Activated CD4-positive, alpha-beta T cell treated with anti-CD3 and anti-CD28 coated beads for 48 hours (primary cell): Measurements from ENCODE around the gene LTF.

ENCODE experiments used
- DNase-seq: peaks from one replicate; pipeline ENCODE4 v3.0.0-alpha.2; 2020

LTF gene

GRCh38 chr3:46490338-46491084, 25.8 kb upstream of the LTF start:
- DNase-seq: no peak

GRCh38 chr3:46489875-46490274, 25.2 kb upstream of the LTF start:
- DNase-seq: no peak

- DNase-seq: no peak
Measured at GRCh38 chr3:46489381-46489780, 24.7 kb upstream of the LTF start.

DNA sequence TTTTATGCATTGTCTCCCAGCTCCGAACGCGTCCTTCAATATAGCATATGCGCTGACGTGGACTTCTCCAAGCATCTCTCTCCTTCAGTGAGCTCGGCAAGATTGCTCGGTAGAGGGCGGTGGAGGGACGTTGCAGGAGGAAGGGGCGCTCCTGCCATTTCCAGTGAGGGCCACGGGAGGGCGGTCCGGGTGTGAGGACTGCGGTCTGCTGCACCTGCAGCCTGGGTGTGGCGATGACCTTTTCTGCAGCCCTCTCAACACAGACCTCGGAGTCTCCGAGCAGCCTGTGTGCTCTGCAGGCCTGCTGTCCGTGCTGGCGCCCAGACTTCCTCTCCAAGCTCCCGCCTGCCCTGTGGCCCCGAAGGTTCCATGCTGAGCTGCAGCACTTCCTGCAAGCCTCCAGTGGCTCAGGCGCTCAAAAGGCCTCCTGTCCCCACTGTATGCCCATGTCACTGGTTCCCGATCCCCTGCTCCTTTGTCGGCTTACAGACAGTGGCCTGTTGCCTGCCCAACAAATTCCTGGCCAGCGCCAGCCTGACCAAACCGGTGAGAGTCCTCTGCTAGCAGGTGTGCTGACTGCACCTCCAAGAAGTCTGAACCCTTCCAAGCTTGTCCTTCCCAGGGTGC, 24.1 kb upstream of the LTF start:
- DNase-seq: peak; percentile 96

GRCh38 chr3:46485779-46486175, 21.1 kb upstream of the LTF start:
- no peak for DNase-seq

DNA sequence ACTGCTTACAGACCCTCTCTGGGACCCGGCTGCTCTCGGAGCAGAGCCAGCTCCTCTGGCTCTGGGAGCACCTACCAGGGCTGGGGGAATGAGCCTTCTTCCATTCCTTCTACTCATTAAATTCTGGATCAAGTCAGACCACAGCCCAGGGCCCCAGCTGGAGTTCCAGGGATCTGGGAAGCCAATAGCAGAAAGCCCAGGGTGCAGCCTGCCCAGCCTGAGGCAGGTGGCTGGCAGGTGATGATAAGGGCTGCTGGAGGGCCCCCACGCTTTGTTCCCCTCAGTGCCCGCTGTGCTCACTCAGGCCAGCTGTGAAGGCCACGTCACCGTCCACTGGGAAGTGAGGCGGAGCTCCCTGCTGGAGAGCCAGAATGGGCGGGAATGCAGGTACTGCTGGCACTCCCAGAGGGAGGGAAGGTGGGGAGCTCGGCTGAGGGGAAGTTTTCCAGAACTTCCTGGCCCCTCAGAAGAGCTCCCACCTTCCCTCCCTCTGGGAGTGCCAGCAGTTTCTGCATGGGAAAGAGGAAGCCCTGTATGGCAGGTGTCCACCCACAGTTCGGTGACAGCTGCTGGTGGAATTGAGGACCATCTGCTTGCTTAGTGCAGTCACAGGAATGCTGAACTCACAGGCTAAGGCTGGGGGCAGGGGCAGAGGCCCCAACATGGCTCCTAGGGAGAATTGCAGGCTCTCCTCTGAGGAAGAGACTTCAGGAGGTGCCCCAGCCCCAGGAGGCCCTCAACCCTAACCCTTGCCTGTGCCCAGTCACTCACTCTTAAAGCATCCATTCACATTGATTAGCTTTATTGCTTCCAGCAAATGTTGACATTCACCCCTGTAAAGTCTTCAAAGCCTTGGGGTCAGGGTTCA, 20.4 kb upstream of the LTF start:
- no peak for DNase-seq

DNA sequence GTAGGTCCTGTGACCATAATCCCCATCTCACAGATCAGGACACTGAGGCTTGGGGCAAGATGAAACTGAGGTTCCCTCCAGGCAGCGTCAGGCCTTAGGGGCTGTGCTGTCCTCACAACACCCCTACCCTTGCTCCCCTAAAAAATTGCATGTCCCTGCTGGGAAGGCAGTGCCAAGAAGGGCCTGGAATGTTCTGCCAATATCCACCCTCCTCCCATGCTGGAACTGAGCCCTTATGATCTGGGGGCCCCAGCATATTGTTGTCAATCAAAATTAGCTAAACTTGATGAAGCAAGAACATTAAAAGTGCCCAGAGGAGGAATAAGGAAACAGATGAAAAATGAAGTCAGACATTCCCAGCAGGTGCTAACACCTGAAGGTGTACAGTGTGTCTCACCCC, 19.7 kb upstream of the LTF start:
- no peak for DNase-seq

DNA sequence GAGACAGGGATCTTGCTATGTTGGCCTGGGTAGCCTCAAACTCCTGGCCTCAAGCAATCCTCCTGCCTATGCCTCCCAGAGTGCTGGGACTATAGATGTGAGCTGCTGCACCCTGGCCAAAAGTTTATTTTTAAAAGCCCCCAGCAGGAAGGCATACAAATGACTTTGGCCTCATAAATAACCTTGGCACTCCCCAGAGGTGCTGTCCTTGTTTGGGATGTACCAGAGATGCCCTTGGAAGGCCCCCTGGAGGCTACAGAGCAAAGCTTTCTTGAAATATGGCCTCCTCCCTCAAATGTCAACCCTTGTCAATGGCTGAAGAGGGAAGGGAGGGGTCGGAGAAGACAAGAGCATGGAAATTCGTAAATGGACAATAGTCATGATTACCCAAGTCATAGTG, 19.1 kb upstream of the LTF start:
- DNase-seq: no peak

GRCh38 chr3:46482632-46483350, 18.1 kb upstream of the LTF start:
- no peak for DNase-seq

- no peak for DNase-seq
Measured at GRCh38 chr3:46481636-46482035, 16.9 kb upstream of the LTF start.

GRCh38 chr3:46480491-46481195, 15.9 kb upstream of the LTF start:
- no peak for DNase-seq

DNA sequence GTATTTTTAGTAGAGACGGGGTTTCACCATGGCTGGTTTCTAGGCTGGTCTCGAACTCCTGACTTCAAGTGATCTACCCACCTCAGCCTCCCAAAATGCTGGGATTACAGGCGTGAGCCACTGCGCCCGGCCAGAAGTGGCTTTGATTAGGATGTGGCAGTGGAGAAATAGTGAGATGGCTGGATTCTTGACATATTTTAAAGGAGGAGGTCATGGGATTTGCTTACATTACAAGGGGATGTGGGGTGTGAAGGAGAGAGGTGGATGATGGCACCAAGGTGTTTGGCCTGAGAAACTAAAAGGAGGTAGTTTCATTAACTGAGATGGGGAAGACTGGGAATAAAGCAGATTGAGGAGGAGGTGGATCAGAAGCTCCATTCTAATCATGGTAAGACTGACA, 15.0 kb upstream of the LTF start:
- no peak for DNase-seq

DNA sequence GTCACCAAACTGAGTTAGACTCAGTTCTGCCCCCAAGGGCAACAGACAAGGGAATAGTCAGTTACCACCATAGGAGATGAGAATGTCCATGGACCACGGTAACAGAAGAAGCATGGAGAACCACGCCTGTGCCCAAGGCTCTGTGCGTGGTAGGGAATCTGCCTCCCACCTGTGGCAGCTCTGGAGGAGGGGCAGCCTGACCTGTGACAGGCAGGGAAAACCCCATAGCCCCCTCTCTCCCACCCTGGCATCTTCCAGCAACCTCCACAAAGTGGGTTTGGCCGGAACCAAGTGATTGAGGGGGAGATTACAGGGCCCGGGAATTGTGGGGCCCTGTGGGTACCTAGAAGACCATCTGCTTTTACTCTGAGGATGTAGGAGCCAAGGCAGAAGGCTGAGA, 14.3 kb upstream of the LTF start:
- DNase-seq: no peak

DNA sequence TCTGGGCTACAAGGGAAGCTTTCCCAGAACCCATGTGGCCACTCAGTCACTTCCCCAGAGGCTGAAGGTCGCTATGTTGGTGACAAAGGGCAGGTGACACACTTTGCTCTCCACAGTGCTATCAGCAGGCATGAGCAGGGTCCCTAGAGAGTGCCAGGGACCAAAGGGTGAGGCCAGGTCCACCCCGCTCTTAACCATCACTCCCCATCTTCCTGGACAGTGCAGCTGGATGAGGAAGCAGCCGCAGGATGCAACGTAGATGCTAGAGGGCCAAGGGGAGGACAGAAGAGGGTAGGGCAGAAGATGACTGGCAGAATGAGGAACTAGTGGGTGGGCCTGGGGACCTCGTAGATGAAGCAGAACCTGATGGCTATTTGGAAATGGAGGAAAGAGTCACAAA, 13.6 kb upstream of the LTF start:
- no peak for DNase-seq

DNA sequence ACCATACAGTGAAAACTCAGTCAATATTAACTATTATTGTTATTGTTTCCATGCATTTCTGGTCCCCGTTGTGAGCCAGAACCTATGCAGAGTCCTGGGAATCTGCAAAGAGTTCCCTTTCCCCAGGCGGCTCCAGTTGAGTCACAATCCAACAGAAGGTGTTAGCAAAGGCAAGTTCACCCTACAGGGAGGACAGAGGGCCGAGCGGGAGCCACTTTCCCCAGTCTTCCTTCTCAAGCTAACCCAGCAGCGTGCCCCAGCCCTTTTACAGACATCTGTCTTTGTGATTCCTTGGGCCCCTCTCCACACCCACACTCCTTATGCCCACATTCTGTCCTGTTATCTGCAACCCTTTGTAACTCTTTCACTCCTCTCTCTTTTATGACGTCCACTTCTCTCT, 13.1 kb upstream of the LTF start:
- DNase-seq: no peak

- no peak for DNase-seq
Measured at GRCh38 chr3:46477145-46477544, 12.4 kb upstream of the LTF start.

DNA sequence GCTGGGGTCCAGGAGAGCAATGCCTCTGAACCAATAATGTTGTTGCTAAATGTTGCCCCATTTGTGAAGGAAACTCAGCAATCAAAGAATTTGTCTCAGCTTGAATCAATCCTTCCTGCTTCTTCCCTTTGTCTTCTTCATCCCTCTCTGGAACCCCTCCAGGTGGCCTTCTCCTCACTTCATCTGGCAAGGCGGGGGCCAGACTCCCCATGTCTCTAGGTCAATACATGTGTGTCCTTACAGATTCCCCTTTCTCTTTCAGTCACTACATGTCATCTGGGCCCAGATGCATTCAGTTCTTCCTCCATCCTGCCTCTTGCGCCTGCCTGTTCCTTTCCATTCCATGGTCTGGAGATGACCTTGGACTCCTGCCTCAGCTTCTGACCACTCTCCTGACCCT, 8.0 kb upstream of the LTF start:
- no peak for DNase-seq

DNA sequence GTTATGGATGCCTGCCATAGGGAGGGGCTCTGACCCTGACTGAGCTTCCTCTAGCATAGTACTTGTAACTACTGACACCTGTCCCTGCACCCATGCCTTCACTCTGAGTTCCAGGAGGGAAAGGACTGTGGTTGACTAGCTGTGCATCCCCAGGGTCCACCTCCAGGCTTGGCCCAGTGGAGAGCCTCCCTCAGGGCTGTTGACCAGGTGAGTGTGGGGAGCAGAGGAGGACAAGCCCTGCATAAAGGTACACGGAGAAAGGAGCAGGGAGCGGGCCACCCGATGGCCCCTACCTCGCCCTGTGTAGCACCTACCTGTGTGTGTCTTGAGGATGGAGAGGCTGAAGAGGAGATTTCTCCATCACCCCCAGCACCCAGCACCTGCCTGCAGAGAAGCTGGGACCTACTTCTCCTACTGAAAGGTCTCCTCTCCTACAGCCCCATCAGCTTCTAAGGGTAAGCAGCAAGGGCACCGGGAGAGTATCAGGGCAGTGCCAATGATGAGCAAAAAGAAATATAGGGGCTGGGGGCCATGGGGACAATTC, 6.7 kb upstream of the LTF start:
- no peak for DNase-seq

GRCh38 chr3:46470831-46471230, 6.1 kb upstream of the LTF start:
- no peak for DNase-seq

- no peak for DNase-seq
Measured at GRCh38 chr3:46469680-46470357, 5.1 kb upstream of the LTF start.

- DNase-seq: no peak
Measured at GRCh38 chr3:46468753-46469600, 4.3 kb upstream of the LTF start.
